Nephron progenitor cell (in vitro differentiated cells): ENCODE data around the gene SLC17A3.

Experiments used
- DNase-seq: peaks from one replicate; pipeline ENCODE4 v3.0.0; 2021
- H3K27ac Mint-ChIP-seq: 2 replicates; pipeline ENCODE4 v1.8.0; 2021; ENCODE audit warnings: mild to moderate bottlenecking, moderate library complexity, mixed read lengths
- H3K27me3 Mint-ChIP-seq: 2 replicates; pipeline ENCODE4 v1.8.0; 2021; ENCODE audit warnings: mild to moderate bottlenecking, low read depth, mixed read lengths; ENCODE audit not compliant: poor library complexity
- H3K36me3 Mint-ChIP-seq: 2 replicates; pipeline ENCODE4 v1.8.0; 2021; ENCODE audit warnings: low read depth, mixed read lengths
- H3K4me1 Mint-ChIP-seq: 2 replicates; pipeline ENCODE4 v1.8.0; 2021; ENCODE audit warnings: mixed read lengths
- H3K4me3 Mint-ChIP-seq: 2 replicates; pipeline ENCODE4 v1.8.0; 2021; ENCODE audit warnings: mild to moderate bottlenecking, moderate library complexity, mixed read lengths
- H3K9me3 Mint-ChIP-seq: 2 replicates; pipeline ENCODE4 v1.8.0; 2021; ENCODE audit warnings: mild to moderate bottlenecking, moderate library complexity, mixed read lengths
- CTCF ChIP-seq: fragments of 200-600 bp; sonication (generic); IDR thresholded peaks from 2 replicates; pipeline ENCODE4 v1.5.0; 2021; ENCODE audit warnings: antibody characterized with exemption

The SLC17A3 gene

GRCh38 chr6:25916789-25917490 is 42.9 kb upstream of the SLC17A3 start:
- no peak for TF ChIP-seq CTCF
- H3K4me3 Mint-ChIP-seq: no peak overlapping the region
- DNase-seq: no peak
- H3K27me3 Mint-ChIP-seq: no peaks in the 10 kb centered on the region
- no peaks in the 10 kb centered on the region for H3K9me3 Mint-ChIP-seq
- no peaks in the 10 kb centered on the region for H3K36me3 Mint-ChIP-seq
- no peak overlapping the region for H3K27ac Mint-ChIP-seq
- no peaks in the 10 kb centered on the region for H3K4me1 Mint-ChIP-seq

GRCh38 chr6:25916330-25916729 is 42.3 kb upstream of the SLC17A3 start:
- DNase-seq: no peak
- no peaks in the 10 kb centered on the region for H3K36me3 Mint-ChIP-seq
- H3K27ac Mint-ChIP-seq: no peak overlapping the region
- no peaks in the 10 kb centered on the region for H3K4me1 Mint-ChIP-seq
- no peak overlapping the region for H3K4me3 Mint-ChIP-seq
- no peaks in the 10 kb centered on the region for H3K9me3 Mint-ChIP-seq
- H3K27me3 Mint-ChIP-seq: no peaks in the 10 kb centered on the region
- no peak for TF ChIP-seq CTCF

- TF ChIP-seq CTCF: no peak
- no peak overlapping the region for H3K4me3 Mint-ChIP-seq
- DNase-seq: no peak
- no peak overlapping the region for H3K27ac Mint-ChIP-seq
- H3K4me1 Mint-ChIP-seq: no peaks in the 10 kb centered on the region
- H3K27me3 Mint-ChIP-seq: no peaks in the 10 kb centered on the region
- no peaks in the 10 kb centered on the region for H3K9me3 Mint-ChIP-seq
- no peaks in the 10 kb centered on the region for H3K36me3 Mint-ChIP-seq
Observed at GRCh38 chr6:25913741-25914140, 39.7 kb upstream of the SLC17A3 start.

GRCh38 chr6:25911351-25911750 is 37.3 kb upstream of the SLC17A3 start:
- no peak for DNase-seq
- Mint-ChIP-seq H3K9me3 (no peaks in the 10 kb centered on the region), H3K4me1 (no peaks in the 10 kb centered on the region), H3K36me3 (no peaks in the 10 kb centered on the region), H3K27ac (no peak overlapping the region), H3K4me3 (no peak overlapping the region), H3K27me3 (no peaks in the 10 kb centered on the region)
- TF ChIP-seq CTCF: no peak

GRCh38 chr6:25907475-25908014 is 33.5 kb upstream of the SLC17A3 start:
- Mint-ChIP-seq H3K4me3 (no peak overlapping the region), H3K27me3 (peaks cover 3% of the 10 kb centered on the region), H3K27ac (no peak overlapping the region), H3K9me3 (no peaks in the 10 kb centered on the region), H3K36me3 (no peaks in the 10 kb centered on the region), H3K4me1 (no peaks in the 10 kb centered on the region)
- no peak for TF ChIP-seq CTCF
- no peak for DNase-seq
